HUES64 (cell line): ENCODE measurements around the gene FCRL5.
"Not testable (repeated sequence)": the region's sequence is repeated elsewhere in the genome, so short reads cannot be mapped to it uniquely, and the experiment has no call there.

Experiments used
- H3K27ac ChIP-seq: 2 replicates; pipeline ENCODE4 v1.7.0; 2013; ENCODE audit warnings: low read depth, low read length, inconsistent platforms
- H3K27me3 ChIP-seq: 2 replicates; pipeline ENCODE4 v1.6.1; 2013; ENCODE audit warnings: mild to moderate bottlenecking, low read length; ENCODE audit not compliant: insufficient read depth
- H3K36me3 ChIP-seq: 2 replicates; pipeline ENCODE4 v1.6.1; 2013; ENCODE audit warnings: mild to moderate bottlenecking, low read length; ENCODE audit not compliant: insufficient read depth
- H3K4me1 ChIP-seq: 2 replicates; pipeline ENCODE4 v1.6.1; 2013; ENCODE audit warnings: mild to moderate bottlenecking, low read length, moderate library complexity; ENCODE audit not compliant: insufficient read depth
- H3K4me3 ChIP-seq: 2 replicates; pipeline ENCODE4 v1.5.1; 2013; ENCODE audit warnings: mild to moderate bottlenecking, low read length, moderate library complexity
- H3K9ac ChIP-seq: 2 replicates; pipeline ENCODE4 v1.6.1; 2013; ENCODE audit warnings: mild to moderate bottlenecking, low read depth, low read length
- H3K9me3 ChIP-seq: 2 replicates; pipeline ENCODE4 v1.6.1; 2013; ENCODE audit warnings: low read depth, low read length; ENCODE audit not compliant: insufficient read depth
- WGBS: fragments of 150-250, 120-280 bp; methylation state at CpG from one replicate; pipeline ENCODE4 v1.1.7; 2013; ENCODE audit warnings: missing lambda C conversion rate; 5-methylcytosine and 5-hydroxymethylcytosine counted together

The FCRL5 gene

GRCh38 chr1:157498736-157499090, 53.6 kb downstream of the FCRL5 start:
- H3K27ac ChIP-seq: no peak overlapping the region
- H3K4me3 ChIP-seq: no peak overlapping the region
- H3K9me3 ChIP-seq: no peaks in the 10 kb centered on the region; the same call in 1 of the 2 replicates
- 95% methylated on average over 2 of the region's 2 CpGs for WGBS
- H3K9ac ChIP-seq: no peak overlapping the region
- no peaks in the 10 kb centered on the region for H3K36me3 ChIP-seq
- no peaks in the 10 kb centered on the region for H3K27me3 ChIP-seq
- no peaks in the 10 kb centered on the region for H3K4me1 ChIP-seq

GRCh38 chr1:157497987-157498735, 54.2 kb downstream of the FCRL5 start:
- Histone ChIP-seq H3K9me3 (no peaks in the 10 kb centered on the region; the same call in 1 of the 2 replicates), H3K4me3 (no peak overlapping the region), H3K27ac (no peak overlapping the region), H3K27me3 (no peaks in the 10 kb centered on the region), H3K4me1 (no peaks in the 10 kb centered on the region), H3K9ac (no peak overlapping the region), H3K36me3 (no peaks in the 10 kb centered on the region)
- 93% methylated on average over 3 of the region's 3 CpGs for WGBS

GRCh38 chr1:157497284-157497683, 55.0 kb downstream of the FCRL5 start:
- no peak overlapping the region for H3K9ac ChIP-seq
- no peaks in the 10 kb centered on the region for H3K36me3 ChIP-seq
- no CpG with 5 or more reads among the region's 1 CpG for WGBS
- H3K27me3 ChIP-seq: no peaks in the 10 kb centered on the region
- no peak overlapping the region for H3K4me3 ChIP-seq
- H3K9me3 ChIP-seq: no peaks in the 10 kb centered on the region; the same call in 1 of the 2 replicates
- H3K27ac ChIP-seq: no peak overlapping the region
- H3K4me1 ChIP-seq: no peaks in the 10 kb centered on the region

GRCh38 chr1:157496121-157496526, 56.2 kb downstream of the FCRL5 start:
- Histone ChIP-seq H3K9me3 (no peaks in the 10 kb centered on the region; the same call in 1 of the 2 replicates), H3K36me3 (no peaks in the 10 kb centered on the region), H3K4me3 (no peak overlapping the region), H3K9ac (no peak overlapping the region), H3K27ac (no peak overlapping the region), H3K4me1 (no peaks in the 10 kb centered on the region), H3K27me3 (no peaks in the 10 kb centered on the region)
- 21% methylated on average over 5 of the region's 5 CpGs for WGBS

- Histone ChIP-seq H3K9ac (no peak overlapping the region), H3K9me3 (no peaks in the 10 kb centered on the region; the same call in 1 of the 2 replicates), H3K36me3 (no peaks in the 10 kb centered on the region), H3K27me3 (no peaks in the 10 kb centered on the region), H3K4me1 (no peaks in the 10 kb centered on the region), H3K4me3 (no peak overlapping the region), H3K27ac (no peak overlapping the region)
- 87% methylated on average over 3 of the region's 3 CpGs for WGBS
These were observed 57.0 kb downstream of the FCRL5 start for GRCh38 chr1:157495285-157495684.

GRCh38 chr1:157494093-157494492, 58.2 kb downstream of the FCRL5 start:
- 94% methylated on average over 3 of the region's 4 CpGs for WGBS
- no peaks in the 10 kb centered on the region for H3K36me3 ChIP-seq

DNA sequence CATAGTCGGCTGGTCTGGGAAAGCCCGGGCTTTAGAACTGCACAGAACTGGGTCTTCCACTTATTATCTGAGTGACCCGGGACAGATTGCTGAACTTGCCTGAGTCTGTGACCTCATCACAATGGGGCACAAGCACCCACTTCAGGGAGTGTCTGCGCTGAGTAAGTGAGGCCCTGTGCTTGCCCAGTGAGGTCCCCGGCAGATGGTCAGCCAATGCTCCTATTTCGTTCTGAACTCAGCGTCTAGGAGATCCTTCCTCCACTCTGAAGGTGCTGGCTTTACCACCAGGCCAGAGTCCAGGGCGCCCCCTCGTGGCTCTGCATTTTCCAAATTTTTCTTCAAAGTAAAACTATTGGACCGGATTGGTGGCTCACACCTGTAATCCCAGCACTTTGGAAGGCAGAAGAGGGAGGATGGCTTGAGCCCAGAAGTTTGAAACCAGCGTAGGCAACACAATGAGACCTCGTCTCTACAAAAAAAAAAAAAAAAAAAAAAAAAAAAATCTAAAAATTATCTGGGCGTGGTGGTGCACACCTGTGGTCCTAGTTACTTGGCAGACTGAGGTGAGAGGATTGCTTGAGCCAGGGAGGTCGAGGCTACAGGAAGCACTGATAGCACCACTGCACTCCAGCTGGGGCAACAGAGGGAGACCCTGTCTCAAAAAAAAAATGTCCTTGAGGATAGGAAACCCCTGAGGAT, 61.7 kb downstream of the FCRL5 start:
- no peak overlapping the region for H3K9ac ChIP-seq
- WGBS: 46% methylated on average over 12 of the region's 14 CpGs
- H3K4me3 ChIP-seq: no peak overlapping the region
- no peaks in the 10 kb centered on the region for H3K27me3 ChIP-seq
- no peaks in the 10 kb centered on the region for H3K9me3 ChIP-seq
- H3K4me1 ChIP-seq: no peaks in the 10 kb centered on the region
- H3K27ac ChIP-seq: no peak overlapping the region
- H3K36me3 ChIP-seq: no peaks in the 10 kb centered on the region

More at GRCh38 chr1:157494093-157494492, 58.2 kb downstream of the FCRL5 start:
- Histone ChIP-seq H3K27ac (no peak overlapping the region), H3K4me1 (no peaks in the 10 kb centered on the region), H3K4me3 (no peak overlapping the region), H3K9me3 (no peaks in the 10 kb centered on the region; the same call in 1 of the 2 replicates), H3K9ac (no peak overlapping the region), H3K27me3 (no peaks in the 10 kb centered on the region)

DNA sequence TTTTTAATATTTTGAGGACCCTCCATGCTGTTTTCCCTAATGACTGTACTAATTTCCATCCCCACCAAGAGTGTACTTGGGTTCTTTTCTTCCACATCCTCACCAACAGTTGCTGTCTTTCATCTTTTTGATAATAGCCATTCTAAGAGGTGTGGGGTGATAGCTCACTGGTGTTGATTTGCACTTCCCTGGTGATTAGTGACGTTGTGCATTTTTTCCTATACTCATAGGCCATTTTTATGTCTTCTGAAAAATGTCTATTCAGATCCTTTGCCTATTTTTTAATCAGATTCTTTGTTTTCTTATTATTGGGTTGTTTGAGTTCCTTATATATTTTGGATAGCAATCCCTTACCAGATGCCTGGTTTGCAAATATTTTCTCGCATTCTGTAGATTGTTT, 64.2 kb downstream of the FCRL5 start:
- no CpG with 5 or more reads among the region's 2 CpGs for WGBS
- no peaks in the 10 kb centered on the region for H3K27me3 ChIP-seq
- H3K4me3 ChIP-seq: no peak overlapping the region
- H3K36me3 ChIP-seq: no peaks in the 10 kb centered on the region
- no peaks in the 10 kb centered on the region for H3K9me3 ChIP-seq
- no peak overlapping the region for H3K9ac ChIP-seq
- no peak overlapping the region for H3K27ac ChIP-seq
- no peaks in the 10 kb centered on the region for H3K4me1 ChIP-seq

GRCh38 chr1:157487504-157487903, 64.8 kb downstream of the FCRL5 start:
- Histone ChIP-seq H3K4me3 (no peak overlapping the region), H3K9me3 (no peaks in the 10 kb centered on the region), H3K27me3 (no peaks in the 10 kb centered on the region), H3K36me3 (no peaks in the 10 kb centered on the region), H3K9ac (no peak overlapping the region), H3K27ac (no peak overlapping the region), H3K4me1 (no peaks in the 10 kb centered on the region)
- WGBS: no CpG with 5 or more reads among the region's 1 CpG

DNA sequence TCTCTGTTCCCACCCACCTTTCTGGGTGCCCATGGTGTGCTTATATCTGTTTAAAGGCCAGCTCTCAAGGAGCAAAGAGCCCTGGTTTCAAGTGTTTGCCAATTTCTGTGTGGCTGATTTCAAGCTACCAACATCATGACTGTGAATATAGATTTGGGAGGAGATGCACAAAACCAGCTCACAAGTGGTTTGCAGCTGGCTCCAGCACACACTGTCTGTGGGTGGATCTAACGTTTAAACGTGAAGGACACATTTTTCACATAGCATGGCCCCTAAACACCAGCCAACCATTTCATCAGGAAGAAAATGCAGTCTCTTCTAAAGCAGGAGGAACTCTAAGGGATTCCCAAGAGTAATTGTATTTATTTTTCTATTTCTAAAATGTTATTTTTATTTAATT, 65.2 kb downstream of the FCRL5 start:
- Histone ChIP-seq H3K4me1 (no peaks in the 10 kb centered on the region), H3K9ac (no peak overlapping the region), H3K9me3 (no peaks in the 10 kb centered on the region), H3K27ac (no peak overlapping the region), H3K36me3 (no peaks in the 10 kb centered on the region), H3K4me3 (no peak overlapping the region), H3K27me3 (no peaks in the 10 kb centered on the region)
- 83% methylated on average over 2 of the region's 2 CpGs for WGBS

DNA sequence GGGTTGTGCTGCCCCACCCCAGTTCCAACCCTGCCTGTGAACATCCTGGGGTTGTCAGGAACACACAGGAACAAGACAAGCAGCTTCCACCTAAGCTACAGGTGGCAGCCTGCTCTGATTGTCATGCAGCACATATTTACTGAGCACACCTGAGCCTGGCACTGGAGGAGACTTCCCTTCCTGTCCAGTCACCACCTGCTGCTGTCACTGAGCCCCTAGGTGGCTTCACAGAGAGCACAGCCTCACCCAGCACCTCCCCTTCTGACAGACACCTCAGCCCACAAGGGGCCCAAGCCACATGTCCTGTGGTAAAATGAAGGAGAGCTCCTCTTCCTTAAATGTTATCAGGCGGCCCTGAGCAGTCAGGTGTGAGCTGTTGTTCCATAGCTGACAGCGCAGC, 65.9 kb downstream of the FCRL5 start:
- H3K27ac ChIP-seq, H3K27me3 ChIP-seq, H3K9ac ChIP-seq, H3K9me3 ChIP-seq, H3K36me3 ChIP-seq, H3K4me1 ChIP-seq, H3K4me3 ChIP-seq: not testable (repeated sequence)
- WGBS: 87% methylated on average over 2 of the region's 2 CpGs
